Measurements from ENCODE around the gene CAMK2D. TPM values are rescaled to one million over a fixed set of nuclear protein-coding genes. Genes with fewer than 3 reads are reported as not detected.

Gene CAMK2D
- total RNA-seq, 4 donors from 2014 or later, result 48.2 to 66.2 (median 51.2) TPM

DNA sequence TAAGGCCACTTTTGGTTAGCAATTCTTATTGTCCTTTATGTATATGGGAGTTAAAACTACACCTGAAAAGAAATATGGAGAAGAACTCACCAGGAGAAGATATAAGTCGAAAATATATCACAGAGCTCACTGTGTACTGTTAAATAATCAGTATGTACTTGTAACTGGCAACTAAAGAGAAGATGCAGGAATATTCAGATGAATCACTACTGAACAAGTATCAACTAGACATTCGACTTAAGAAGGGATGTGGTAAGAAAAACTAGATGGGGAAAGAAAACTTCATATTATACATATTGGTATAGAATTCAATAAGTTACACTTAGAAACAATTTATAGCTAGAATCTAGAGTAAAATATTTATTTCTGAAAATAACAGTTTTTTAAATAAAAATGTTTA is 230.0 kb downstream of the CAMK2D start:
- WGBS, result 91% methylated on average over 2 of the region's 2 CpGs
- no peak for DNase-seq (ENCODE audit: extremely low spot score)
- Histone ChIP-seq H3K27me3 (no peaks in the 10 kb centered on the region), H3K9me3 (no peaks in the 10 kb centered on the region), H3K4me3 (no peak overlapping the region), H3K4me1 (peaks cover 0 to 9% (median 0%) of the 10 kb centered on the region in 4 donors), H3K36me3 (peaks cover 10 to 33% (median 19%) of the 10 kb centered on the region in 4 donors), H3K27ac (replicated peaks in 1 of 4) (no peak overlapping the region)
- TF ChIP-seq EP300 (IDR thresholded peaks at IDR 0.05) (no peak), POLR2A (IDR thresholded peaks at IDR 0.05; ENCODE audit: low read depth) (no peak), POLR2AphosphoS5 (IDR thresholded peaks at IDR 0.05) (no peak)
- TF ChIP-seq, protein P1, sequence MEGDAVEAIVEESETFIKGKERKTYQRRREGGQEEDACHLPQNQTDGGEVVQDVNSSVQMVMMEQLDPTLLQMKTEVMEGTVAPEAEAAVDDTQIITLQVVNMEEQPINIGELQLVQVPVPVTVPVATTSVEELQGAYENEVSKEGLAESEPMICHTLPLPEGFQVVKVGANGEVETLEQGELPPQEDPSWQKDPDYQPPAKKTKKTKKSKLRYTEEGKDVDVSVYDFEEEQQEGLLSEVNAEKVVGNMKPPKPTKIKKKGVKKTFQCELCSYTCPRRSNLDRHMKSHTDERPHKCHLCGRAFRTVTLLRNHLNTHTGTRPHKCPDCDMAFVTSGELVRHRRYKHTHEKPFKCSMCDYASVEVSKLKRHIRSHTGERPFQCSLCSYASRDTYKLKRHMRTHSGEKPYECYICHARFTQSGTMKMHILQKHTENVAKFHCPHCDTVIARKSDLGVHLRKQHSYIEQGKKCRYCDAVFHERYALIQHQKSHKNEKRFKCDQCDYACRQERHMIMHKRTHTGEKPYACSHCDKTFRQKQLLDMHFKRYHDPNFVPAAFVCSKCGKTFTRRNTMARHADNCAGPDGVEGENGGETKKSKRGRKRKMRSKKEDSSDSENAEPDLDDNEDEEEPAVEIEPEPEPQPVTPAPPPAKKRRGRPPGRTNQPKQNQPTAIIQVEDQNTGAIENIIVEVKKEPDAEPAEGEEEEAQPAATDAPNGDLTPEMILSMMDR (IDR thresholded peaks at IDR 0.05), result no peak
- intact Hi-C loops (cut with DNase I), result no loop called here

DNA sequence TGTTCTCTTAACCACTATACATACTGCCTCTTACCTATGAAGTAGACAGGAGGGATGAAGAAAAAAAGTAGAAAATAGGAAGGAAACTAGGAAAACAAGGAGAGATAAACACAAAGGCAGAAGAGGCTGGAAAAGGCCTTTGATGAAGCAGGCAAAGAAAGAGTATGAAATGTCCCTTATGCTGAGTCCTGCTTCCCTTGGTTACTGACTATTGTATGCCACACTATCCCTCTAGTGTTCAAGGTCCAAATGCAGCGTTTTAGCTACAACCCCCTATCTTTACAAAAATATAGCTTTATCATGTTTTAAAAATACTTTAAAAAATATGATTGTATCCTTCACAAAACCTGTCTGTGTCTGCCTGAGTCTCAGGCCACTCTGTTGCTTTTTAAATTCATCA is 233.1 kb downstream of the CAMK2D start:
- no peak overlapping the region for H3K4me3 ChIP-seq
- no peak for DNase-seq (ENCODE audit: extremely low spot score)
- H3K36me3 ChIP-seq, result peaks cover 10 to 37% (median 19%) of the 10 kb centered on the region in 4 donors
- no peaks in the 10 kb centered on the region for H3K4me1 ChIP-seq
- WGBS, result 79% methylated on average over 1 of the region's 1 CpG
- no peak overlapping the region for H3K27ac ChIP-seq (replicated peaks in 1 of 4)
- no peaks in the 10 kb centered on the region for H3K27me3 ChIP-seq
- TF ChIP-seq EP300 (IDR thresholded peaks at IDR 0.05), result no peak
- TF ChIP-seq, protein P1 (IDR thresholded peaks at IDR 0.05), result no peak
- no peak for TF ChIP-seq POLR2AphosphoS5 (IDR thresholded peaks at IDR 0.05)
- no peak for TF ChIP-seq POLR2A (IDR thresholded peaks at IDR 0.05; ENCODE audit: low read depth)
- no peaks in the 10 kb centered on the region for H3K9me3 ChIP-seq
- intact Hi-C loops (cut with DNase I), result no loop called here

- Histone ChIP-seq H3K4me3 (no peak overlapping the region), H3K9me3 (no peaks in the 10 kb centered on the region), H3K27me3 (no peaks in the 10 kb centered on the region), H3K27ac (replicated peaks in 1 of 4) (no peak overlapping the region), H3K36me3 (peaks cover 4 to 35% (median 17%) of the 10 kb centered on the region in 4 donors), H3K4me1 (no peaks in the 10 kb centered on the region)
- intact Hi-C loops (cut with DNase I), result no loop called here
- TF ChIP-seq POLR2A (IDR thresholded peaks at IDR 0.05; ENCODE audit: low read depth) (no peak), EP300 (IDR thresholded peaks at IDR 0.05) (no peak), POLR2AphosphoS5 (IDR thresholded peaks at IDR 0.05) (no peak)
- TF ChIP-seq, protein P1 (IDR thresholded peaks at IDR 0.05), result no peak
- WGBS, result 94% methylated on average over 2 of the region's 2 CpGs
- DNase-seq (ENCODE audit: extremely low spot score), result no peak
Observed at GRCh38 chr4:113525521-113525920, 236.0 kb downstream of the CAMK2D start.

DNA sequence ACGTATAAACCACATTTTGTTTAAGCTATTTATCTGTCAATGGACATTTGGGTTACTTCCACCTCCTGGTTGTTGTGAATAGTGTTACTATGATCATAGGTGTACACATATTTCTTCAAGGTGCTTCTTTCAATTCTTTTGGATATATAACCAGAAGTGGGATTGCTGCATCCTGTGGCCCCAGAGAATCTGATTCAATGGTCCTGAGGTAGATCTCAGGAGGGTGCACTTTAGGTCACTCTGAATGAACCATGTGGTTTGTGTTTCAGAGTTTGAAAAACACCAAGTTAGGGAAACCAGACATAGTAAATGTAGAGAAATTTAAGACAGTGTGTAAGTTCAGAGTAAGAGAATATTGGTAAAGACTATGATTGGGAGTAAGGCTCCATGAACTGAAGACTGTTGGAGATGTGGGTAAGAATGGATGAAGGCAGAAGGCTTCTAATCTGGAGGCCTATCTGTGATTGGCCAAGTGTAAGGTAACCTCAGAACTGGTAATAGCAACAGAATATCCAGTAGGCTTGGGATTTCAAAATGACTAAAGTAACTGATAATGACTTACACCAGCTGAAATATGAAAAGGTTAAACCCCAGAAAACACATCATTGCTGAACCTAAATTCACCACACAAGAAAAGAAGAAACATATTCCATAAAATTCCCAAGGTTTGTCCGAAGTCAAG is 236.9 kb downstream of the CAMK2D start:
- no peak for DNase-seq (ENCODE audit: extremely low spot score)
- 95% methylated on average over 2 of the region's 2 CpGs for WGBS
- Histone ChIP-seq H3K36me3 (peaks cover 0 to 27% (median 13%) of the 10 kb centered on the region in 4 donors), H3K9me3 (no peaks in the 10 kb centered on the region), H3K4me3 (no peak overlapping the region), H3K27me3 (no peaks in the 10 kb centered on the region), H3K27ac (replicated peaks in 1 of 4) (no peak overlapping the region), H3K4me1 (no peaks in the 10 kb centered on the region)
- intact Hi-C loops (cut with DNase I), result no loop called here
- TF ChIP-seq POLR2AphosphoS5 (IDR thresholded peaks at IDR 0.05) (no peak), POLR2A (IDR thresholded peaks at IDR 0.05; ENCODE audit: low read depth) (no peak), EP300 (IDR thresholded peaks at IDR 0.05) (no peak)
- TF ChIP-seq, protein P1 (IDR thresholded peaks at IDR 0.05), result no peak

Data from esophagus muscularis mucosa (tissue), 4 donors.